ENCODE results near the gene FAM114A2.
A peak's percentile ranks its signal among the peaks of the same experiment; 100 is the strongest.

The FAM114A2 gene

DNA sequence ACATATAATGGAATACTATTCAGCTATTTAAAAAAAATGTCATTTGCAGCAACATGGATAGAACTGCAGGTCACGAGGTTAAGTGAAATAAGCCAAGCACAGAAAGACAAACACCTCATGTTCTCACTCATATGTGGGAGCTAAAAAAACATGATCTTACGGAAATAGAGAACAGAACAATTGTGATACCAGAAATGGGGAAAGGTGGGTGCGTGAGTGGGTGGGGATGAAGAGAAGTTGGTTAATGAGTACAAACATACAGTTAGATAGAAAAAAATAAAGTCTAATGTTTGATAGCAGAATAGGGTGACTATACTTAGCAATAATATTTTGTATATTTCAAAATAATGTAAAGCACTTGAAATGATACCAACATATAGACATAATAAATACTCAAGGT is 38.7 kb downstream of the FAM114A2 start (continued):
- TF ChIP-seq, protein P1, sequence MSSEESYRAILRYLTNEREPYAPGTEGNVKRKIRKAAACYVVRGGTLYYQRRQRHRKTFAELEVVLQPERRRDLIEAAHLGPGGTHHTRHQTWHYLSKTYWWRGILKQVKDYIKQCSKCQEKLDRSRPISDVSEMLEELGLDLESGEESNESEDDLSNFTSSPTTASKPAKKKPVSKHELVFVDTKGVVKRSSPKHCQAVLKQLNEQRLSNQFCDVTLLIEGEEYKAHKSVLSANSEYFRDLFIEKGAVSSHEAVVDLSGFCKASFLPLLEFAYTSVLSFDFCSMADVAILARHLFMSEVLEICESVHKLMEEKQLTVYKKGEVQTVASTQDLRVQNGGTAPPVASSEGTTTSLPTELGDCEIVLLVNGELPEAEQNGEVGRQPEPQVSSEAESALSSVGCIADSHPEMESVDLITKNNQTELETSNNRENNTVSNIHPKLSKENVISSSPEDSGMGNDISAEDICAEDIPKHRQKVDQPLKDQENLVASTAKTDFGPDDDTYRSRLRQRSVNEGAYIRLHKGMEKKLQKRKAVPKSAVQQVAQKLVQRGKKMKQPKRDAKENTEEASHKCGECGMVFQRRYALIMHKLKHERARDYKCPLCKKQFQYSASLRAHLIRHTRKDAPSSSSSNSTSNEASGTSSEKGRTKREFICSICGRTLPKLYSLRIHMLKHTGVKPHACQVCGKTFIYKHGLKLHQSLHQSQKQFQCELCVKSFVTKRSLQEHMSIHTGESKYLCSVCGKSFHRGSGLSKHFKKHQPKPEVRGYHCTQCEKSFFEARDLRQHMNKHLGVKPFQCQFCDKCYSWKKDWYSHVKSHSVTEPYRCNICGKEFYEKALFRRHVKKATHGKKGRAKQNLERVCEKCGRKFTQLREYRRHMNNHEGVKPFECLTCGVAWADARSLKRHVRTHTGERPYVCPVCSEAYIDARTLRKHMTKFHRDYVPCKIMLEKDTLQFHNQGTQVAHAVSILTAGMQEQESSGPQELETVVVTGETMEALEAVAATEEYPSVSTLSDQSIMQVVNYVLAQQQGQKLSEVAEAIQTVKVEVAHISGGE (tag by site-specific recombination; conservative IDR thresholded peaks at IDR 0.05; ENCODE audit: low read depth), result no peak
- TF ChIP-seq ZFHX2 (tag by site-specific recombination; conservative IDR thresholded peaks at IDR 0.05) (peak; percentile 42), BCL6B (tag by site-specific recombination; IDR thresholded peaks at IDR 0.05) (no peak), ZNF473 (tag by site-specific recombination; IDR thresholded peaks at IDR 0.05) (no peak), EGR2 (tag by site-specific recombination; IDR thresholded peaks at IDR 0.05; ENCODE audit: low read depth) (peak; percentile 87), TRIM28 (IDR thresholded peaks at IDR 0.05; ENCODE audit: borderline replicate concordance, low read length) (no peak)

DNA sequence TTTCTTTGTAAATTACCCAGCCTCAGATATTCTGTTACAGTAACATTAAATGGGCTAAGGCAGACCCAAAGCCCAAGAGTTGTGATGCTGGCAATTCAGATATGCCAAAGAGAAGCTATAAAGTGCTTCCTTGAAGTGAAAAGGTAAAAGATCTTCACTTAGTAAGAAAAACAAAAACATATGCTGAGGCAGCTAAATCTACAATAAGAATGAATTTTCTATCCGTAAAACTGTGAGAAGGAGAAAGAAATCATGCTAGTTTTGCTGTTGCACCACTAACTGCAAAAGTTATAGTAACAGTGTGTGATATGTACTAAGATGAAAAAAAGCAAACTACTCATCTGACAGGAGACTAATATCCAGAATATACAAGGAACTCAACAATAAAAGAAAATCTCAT is 39.9 kb downstream of the FAM114A2 start:
- Histone ChIP-seq H3K9me3 (ENCODE audit: control insufficient read depth, insufficient read depth, low read depth, low read length) (no peaks in the 10 kb centered on the region), H3K4me3 (ENCODE audit: low read depth, low read length) (no peak overlapping the region), H3K36me3 (ENCODE audit: control insufficient read depth in 2 of 2, insufficient read depth in 1 of 2, low read length in 2 of 2) (peaks cover 0 to 19% of the 10 kb centered on the region in 2 experiments; a peak in 2 of 3 replicates), H3K4me1 (ENCODE audit: control insufficient read depth, insufficient read depth, low read length) (no peaks in the 10 kb centered on the region), H3K27ac (ENCODE audit: extremely low read depth, low read depth, low read length) (no peak overlapping the region)
- TF ChIP-seq KLF10 (tag by site-specific recombination; IDR thresholded peaks at IDR 0.05), result no peak
- TF ChIP-seq ZNF404 (tag by site-specific recombination; IDR thresholded peaks at IDR 0.05), result no peak
- TF ChIP-seq ZBTB20 (tag by site-specific recombination; IDR thresholded peaks at IDR 0.05), result no peak
- no peak for TF ChIP-seq ZBTB6 (tag by site-specific recombination; IDR thresholded peaks at IDR 0.05)
- ChIA-PET CTCF (no interaction called here), POLR2A (no interaction called here)

DNA sequence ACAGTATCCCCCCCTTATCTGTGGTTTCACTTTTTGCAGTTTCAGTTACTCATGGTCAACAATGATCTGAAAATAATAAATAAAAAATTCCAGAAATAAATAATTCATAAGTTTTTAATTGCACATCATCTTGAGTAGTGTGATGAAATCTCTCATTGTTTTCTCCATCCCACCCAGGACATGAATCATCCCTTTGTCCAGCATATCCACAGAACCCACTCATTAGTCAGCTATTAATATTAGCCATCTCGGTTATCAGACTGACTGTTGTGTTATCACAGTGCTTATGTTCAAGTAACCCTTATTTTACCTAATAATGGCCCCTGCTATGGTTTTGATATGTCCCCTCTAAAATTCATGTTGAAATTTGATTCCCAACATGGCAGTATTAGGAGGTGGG is 40.7 kb downstream of the FAM114A2 start:
- no peaks in the 10 kb centered on the region for H3K4me1 ChIP-seq (ENCODE audit: control insufficient read depth, insufficient read depth, low read length)
- POLR2A ChIA-PET, result no interaction called here
- no peak for TF ChIP-seq HOXD13 (CRISPR knock-in tag; IDR thresholded peaks at IDR 0.05; ENCODE audit: borderline replicate concordance)
- no peak for TF ChIP-seq ZNF610 (tag by site-specific recombination; IDR thresholded peaks at IDR 0.05; ENCODE audit: borderline replicate concordance)
- no peaks in the 10 kb centered on the region for H3K9me3 ChIP-seq (ENCODE audit: control insufficient read depth, insufficient read depth, low read depth, low read length)
- CTCF ChIA-PET, result no interaction called here
- H3K27ac ChIP-seq (ENCODE audit: extremely low read depth, low read depth, low read length), result no peak overlapping the region
- peaks cover 0 to 20% of the 10 kb centered on the region in 2 experiments; a peak in 2 of 3 replicates for H3K36me3 ChIP-seq (ENCODE audit: control insufficient read depth in 2 of 2, insufficient read depth in 1 of 2, low read length in 2 of 2)
- H3K4me3 ChIP-seq (ENCODE audit: low read depth, low read length), result no peak overlapping the region

DNA sequence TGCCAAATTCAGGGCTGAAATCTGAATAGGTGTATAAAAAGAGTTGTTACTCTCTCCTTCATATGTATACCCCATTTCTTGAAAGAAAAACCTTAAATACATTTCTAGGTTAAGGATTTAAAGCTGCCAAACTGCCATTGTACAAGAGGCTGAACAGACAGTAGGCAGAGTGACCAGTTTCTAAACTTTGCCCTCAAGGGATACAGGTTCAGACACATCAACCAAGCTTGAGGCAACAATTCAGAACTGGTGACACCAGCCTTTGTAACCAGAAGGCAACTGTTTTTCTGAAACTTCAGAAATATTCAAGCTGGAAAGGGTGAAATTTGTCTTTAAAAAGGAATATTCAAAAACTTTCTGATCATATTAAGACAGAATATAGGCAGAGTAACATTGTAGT is 47.5 kb downstream of the FAM114A2 start:
- CTCF ChIA-PET, result interaction anchor here (2.1 kb wide), 1 partner anchor 27 kb away, joined by 8 read pairs; no protein-coding TSS in a partner anchor
- TF ChIP-seq SALL2 (tag by site-specific recombination; IDR thresholded peaks at IDR 0.05; ENCODE audit: borderline replicate concordance), result no peak
- no peak for TF ChIP-seq ZNF555 (tag by site-specific recombination; conservative IDR thresholded peaks at IDR 0.05)
- TF ChIP-seq ZNF311 (tag by site-specific recombination; IDR thresholded peaks at IDR 0.05; ENCODE audit: borderline replicate concordance), result no peak
- TF ChIP-seq ZBTB6 (tag by site-specific recombination; IDR thresholded peaks at IDR 0.05), result no peak
- TF ChIP-seq, protein P2, sequence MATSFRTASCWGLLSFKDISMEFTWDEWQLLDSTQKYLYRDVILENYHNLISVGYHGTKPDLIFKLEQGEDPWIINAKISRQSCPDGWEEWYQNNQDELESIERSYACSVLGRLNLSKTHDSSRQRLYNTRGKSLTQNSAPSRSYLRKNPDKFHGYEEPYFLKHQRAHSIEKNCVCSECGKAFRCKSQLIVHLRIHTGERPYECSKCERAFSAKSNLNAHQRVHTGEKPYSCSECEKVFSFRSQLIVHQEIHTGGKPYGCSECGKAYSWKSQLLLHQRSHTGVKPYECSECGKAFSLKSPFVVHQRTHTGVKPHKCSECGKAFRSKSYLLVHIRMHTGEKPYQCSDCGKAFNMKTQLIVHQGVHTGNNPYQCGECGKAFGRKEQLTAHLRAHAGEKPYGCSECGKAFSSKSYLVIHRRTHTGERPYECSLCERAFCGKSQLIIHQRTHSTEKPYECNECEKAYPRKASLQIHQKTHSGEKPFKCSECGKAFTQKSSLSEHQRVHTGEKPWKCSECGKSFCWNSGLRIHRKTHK (tag by site-specific recombination; IDR thresholded peaks at IDR 0.05), result no peak
- no peak for TF ChIP-seq ZNF785 (tag by site-specific recombination; IDR thresholded peaks at IDR 0.05)
- TF ChIP-seq SP3 (tag by site-specific recombination; IDR thresholded peaks at IDR 0.05), result no peak
- no peak for TF ChIP-seq ZNF292 (tag by site-specific recombination; IDR thresholded peaks at IDR 0.05; ENCODE audit: borderline replicate concordance, low read depth)
- TF ChIP-seq GFI1B (tag by site-specific recombination; IDR thresholded peaks at IDR 0.05), result no peak

More for the DNA sequence above, 47.5 kb downstream of the FAM114A2 start:
- Histone ChIP-seq H3K4me3 (ENCODE audit: low read depth, low read length) (no peak overlapping the region), H3K9me3 (ENCODE audit: control insufficient read depth, insufficient read depth, low read depth, low read length) (no peaks in the 10 kb centered on the region), H3K4me1 (ENCODE audit: control insufficient read depth, insufficient read depth, low read length) (no peaks in the 10 kb centered on the region), H3K27ac (ENCODE audit: extremely low read depth, low read depth, low read length) (no peak overlapping the region), H3K36me3 (ENCODE audit: control insufficient read depth in 2 of 2, insufficient read depth in 1 of 2, low read length in 2 of 2) (peaks cover 3 to 9% of the 10 kb centered on the region in 2 experiments; a peak in 2 of 3 replicates)
- POLR2A ChIA-PET, result no interaction called here
